GM12864 (cell line): ENCODE results near the gene PIN1.
"Not testable (repeated sequence)": the region's sequence is repeated elsewhere in the genome, so short reads cannot be mapped to it uniquely, and the experiment has no call there.

Experiments
- DNase-seq: peaks from one replicate; pipeline ENCODE4 v3.0.0-alpha.2; 2011; ENCODE audit warnings: low read depth
- H3K4me3 ChIP-seq: 2 replicates; pipeline ENCODE4 v1.5.1; 2011; ENCODE audit warnings: mild to moderate bottlenecking, low read depth, low read length, control low read depth
- CTCF ChIP-seq: IDR thresholded peaks from 2 replicates; pipeline ENCODE4 v1.5.1; 2011; ENCODE audit warnings: low read depth, mild to moderate bottlenecking, moderate library complexity, low read length, control low read depth, inconsistent platforms; ENCODE audit errors: missing control alignments

PIN1 gene

GRCh38 chr19:9819596-9819909, 15.6 kb upstream of the PIN1 start:
- TF ChIP-seq CTCF: no peak
- peak overlapping the region; percentile 48 for H3K4me3 ChIP-seq
- no peak for DNase-seq

- not testable (repeated sequence) for DNase-seq, H3K4me3 ChIP-seq
Measured at GRCh38 chr19:9820034-9820433, 15.1 kb upstream of the PIN1 start.

- H3K4me3 ChIP-seq: no peak overlapping the region
- TF ChIP-seq CTCF: no peak
Measured at GRCh38 chr19:9823816-9824215, 11.3 kb upstream of the PIN1 start.

GRCh38 chr19:9827289-9828238, 7.6 kb upstream of the PIN1 start, which contains the start of gene UBL5:
Gene UBL5, plus strand, starts transcription at chr19:9827918. Its CDS starts 420 bp downstream, at chr19:9828338.
- DNase-seq: peak; percentile 89
- H3K4me3 ChIP-seq: peak within 1 kb of the TSS; percentile 99
- no peak for TF ChIP-seq CTCF

More at GRCh38 chr19:9823816-9824215, 11.3 kb upstream of the PIN1 start:
- no peak for DNase-seq

GRCh38 chr19:9828551-9829063, 6.5 kb upstream of the PIN1 start:
- TF ChIP-seq CTCF: no peak
- no peak for DNase-seq
- H3K4me3 ChIP-seq: peak overlapping the region; percentile 99

- no peak for DNase-seq
- TF ChIP-seq CTCF: no peak
- H3K4me3 ChIP-seq: peak overlapping the region; percentile 69
Measured at GRCh38 chr19:9834307-9834725, 802 bp upstream of the PIN1 start.

- no peak for DNase-seq
- no peak for TF ChIP-seq CTCF
- H3K4me3 ChIP-seq: peak overlapping the region; percentile 97
Measured at GRCh38 chr19:9835507-9835949, 410 bp downstream of the PIN1 start.
